ENCODE measurements around the gene PRDX4. TPM values are rescaled to one million over a fixed set of nuclear protein-coding genes. Genes with fewer than 3 reads are reported as not detected.
A peak's percentile ranks its signal among the peaks of the same experiment; 100 is the strongest.

Gene PRDX4
- total and polyA plus RNA-seq, 2 donors (not counting 1 experiment from before 2014, with no cell fraction given) = 10.6 to 13.1 TPM

DNA sequence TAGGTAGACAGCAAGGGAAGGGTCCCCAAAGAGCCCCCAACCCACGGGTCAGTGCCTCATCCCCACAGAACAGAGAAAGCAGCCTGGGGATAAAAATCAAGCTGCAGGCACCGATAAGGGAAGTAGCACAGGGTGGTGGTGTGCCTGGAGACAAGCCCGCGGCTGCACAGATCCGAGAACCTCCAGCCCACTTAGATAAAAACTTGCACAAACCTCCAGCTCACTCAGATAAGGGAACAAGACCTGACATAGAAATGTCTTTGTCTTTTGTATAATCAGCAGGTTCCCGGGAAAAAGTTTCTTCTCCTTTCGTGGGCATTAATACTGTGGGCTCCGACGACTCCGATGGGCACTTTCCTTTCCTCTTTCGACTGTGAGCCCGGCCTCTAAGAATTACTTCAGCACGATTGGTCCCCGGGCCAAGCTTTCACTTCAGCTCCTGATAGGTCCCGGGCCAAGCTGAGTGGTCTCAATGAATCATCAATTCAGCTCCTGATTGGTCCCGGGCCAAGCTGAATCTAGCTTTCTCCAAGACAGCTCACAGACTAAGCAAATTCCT is 32.4 kb downstream of the PRDX4 start:
- Mint-ChIP-seq H3K27ac (peak overlapping the region; percentile 63), H3K4me3 (peak overlapping the region; percentile 78)

DNA sequence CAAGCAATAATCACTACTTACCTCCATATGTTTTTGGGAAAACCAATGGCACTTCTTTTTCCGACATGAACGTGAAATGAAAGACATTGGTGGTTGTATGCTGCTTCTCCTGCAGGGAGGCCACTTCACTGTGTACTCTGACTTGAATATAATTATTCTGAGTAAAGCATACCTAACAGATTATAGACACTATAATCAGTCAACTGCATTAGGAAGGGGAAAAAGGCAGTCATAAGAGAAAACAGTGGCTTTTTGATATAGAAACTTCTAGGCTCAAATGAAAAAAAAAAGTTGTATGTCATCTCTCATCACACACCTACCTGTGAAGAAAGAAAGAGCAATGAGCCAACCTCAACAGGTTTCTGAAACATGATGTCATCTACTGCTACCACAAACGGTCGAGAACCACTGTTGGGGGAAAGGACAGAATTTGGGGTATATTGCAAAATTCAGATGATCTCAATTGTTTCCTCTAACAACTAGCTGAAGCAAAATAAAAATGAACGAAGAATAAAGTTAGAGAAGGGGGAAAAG is 37.4 kb downstream of the PRDX4 start:
- H3K9ac ChIP-seq (ENCODE audit: low read length) = no peak overlapping the region
- no peak overlapping the region for H3K4me2 ChIP-seq (replicated peaks; ENCODE audit: low read depth, low read length, poor library complexity, severe bottlenecking)
- intact Hi-C loops (cut with micrococcal nuclease) = no loop called here
- no peak overlapping the region for H2AFZ ChIP-seq (ENCODE audit: insufficient read depth, low read depth, low read length, poor library complexity, severe bottlenecking)
- Mint-ChIP-seq H3K9me3 (ENCODE audit: insufficient read depth) (no peaks in the 10 kb centered on the region), H3K27ac (no peak overlapping the region), H3K4me3 (no peak overlapping the region), H3K4me1 (no peaks in the 10 kb centered on the region), H3K27me3 (no peaks in the 10 kb centered on the region)
- no peaks in the 10 kb centered on the region for H4K20me1 ChIP-seq (ENCODE audit: control insufficient read depth, insufficient read depth, low read length, poor library complexity, severe bottlenecking)
- DNase-seq (no peak), ATAC-seq (ENCODE audit: low read depth) (no peak)
- H3K27me3 ChIP-seq (replicated peaks in 1 of 4; ENCODE audit: control extremely low read depth in 1 of 4, control insufficient read depth in 3 of 4, insufficient read depth in 4 of 4, low read length in 3 of 4) = no peaks in the 10 kb centered on the region
- no peak overlapping the region for H3K4me3 ChIP-seq (ENCODE audit: control extremely low read depth in 1 of 5, extremely low read depth in 1 of 5, insufficient read depth in 1 of 5, low read depth in 2 of 5, low read length in 4 of 5)
- POLR2A ChIA-PET = no interaction called here
- WGBS (ENCODE audit: insufficient coverage) = no CpG with 5 or more reads among the region's 5 CpGs
- H3K9me3 ChIP-seq (ENCODE audit: control extremely low read depth in 1 of 3, control insufficient read depth in 2 of 3, insufficient read depth in 1 of 3, low read length in 2 of 3) = no peaks in the 10 kb centered on the region
- no peaks in the 10 kb centered on the region for H3K4me1 ChIP-seq (ENCODE audit: control insufficient read depth in 2 of 2, insufficient read depth in 2 of 2, low read length in 2 of 2)
- no peak for TF ChIP-seq EZH2 (IDR thresholded peaks at IDR 0.05; ENCODE audit: borderline replicate concordance, insufficient read depth, low read depth, low read length, poor library complexity, severe bottlenecking)
- TF ChIP-seq, protein P1, sequence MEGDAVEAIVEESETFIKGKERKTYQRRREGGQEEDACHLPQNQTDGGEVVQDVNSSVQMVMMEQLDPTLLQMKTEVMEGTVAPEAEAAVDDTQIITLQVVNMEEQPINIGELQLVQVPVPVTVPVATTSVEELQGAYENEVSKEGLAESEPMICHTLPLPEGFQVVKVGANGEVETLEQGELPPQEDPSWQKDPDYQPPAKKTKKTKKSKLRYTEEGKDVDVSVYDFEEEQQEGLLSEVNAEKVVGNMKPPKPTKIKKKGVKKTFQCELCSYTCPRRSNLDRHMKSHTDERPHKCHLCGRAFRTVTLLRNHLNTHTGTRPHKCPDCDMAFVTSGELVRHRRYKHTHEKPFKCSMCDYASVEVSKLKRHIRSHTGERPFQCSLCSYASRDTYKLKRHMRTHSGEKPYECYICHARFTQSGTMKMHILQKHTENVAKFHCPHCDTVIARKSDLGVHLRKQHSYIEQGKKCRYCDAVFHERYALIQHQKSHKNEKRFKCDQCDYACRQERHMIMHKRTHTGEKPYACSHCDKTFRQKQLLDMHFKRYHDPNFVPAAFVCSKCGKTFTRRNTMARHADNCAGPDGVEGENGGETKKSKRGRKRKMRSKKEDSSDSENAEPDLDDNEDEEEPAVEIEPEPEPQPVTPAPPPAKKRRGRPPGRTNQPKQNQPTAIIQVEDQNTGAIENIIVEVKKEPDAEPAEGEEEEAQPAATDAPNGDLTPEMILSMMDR (IDR thresholded peaks at IDR 0.05) = no peak
- no peaks in the 10 kb centered on the region for H3K79me2 ChIP-seq (ENCODE audit: control insufficient read depth, insufficient read depth, low read length)
- no peak overlapping the region for H3K27ac ChIP-seq (ENCODE audit: low read length in 2 of 2)
- H3K36me3 ChIP-seq (replicated peaks in 1 of 2; ENCODE audit: control extremely low read depth in 1 of 2, control insufficient read depth in 1 of 2, extremely low read depth in 1 of 2, insufficient read depth in 2 of 2, low read length in 1 of 2) = peaks cover 3 to 9% of the 10 kb centered on the region in 2 experiments
- CTCF ChIA-PET = no interaction called here

More for the DNA sequence above, 32.4 kb downstream of the PRDX4 start:
- Histone ChIP-seq H3K79me2 (ENCODE audit: control insufficient read depth, insufficient read depth, low read length) (no peaks in the 10 kb centered on the region), H3K27ac (ENCODE audit: low read length in 2 of 2) (peak overlapping the region in 1 of 2 donors; percentile 43), H2AFZ (ENCODE audit: insufficient read depth, low read depth, low read length, poor library complexity, severe bottlenecking) (peak overlapping the region; percentile 77), H3K9me3 (ENCODE audit: control extremely low read depth in 1 of 3, control insufficient read depth in 2 of 3, insufficient read depth in 1 of 3, low read length in 2 of 3) (no peaks in the 10 kb centered on the region), H3K4me3 (ENCODE audit: control extremely low read depth in 1 of 5, extremely low read depth in 1 of 5, insufficient read depth in 1 of 5, low read depth in 2 of 5, low read length in 4 of 5) (peak overlapping the region in 4 of 5 experiments; percentile 26 to 60 (median 47)), H3K9ac (ENCODE audit: low read length) (peak overlapping the region; percentile 35), H3K4me2 (replicated peaks; ENCODE audit: low read depth, low read length, poor library complexity, severe bottlenecking) (peak overlapping the region; percentile 66), H3K36me3 (replicated peaks in 1 of 2; ENCODE audit: control extremely low read depth in 1 of 2, control insufficient read depth in 1 of 2, extremely low read depth in 1 of 2, insufficient read depth in 2 of 2, low read length in 1 of 2) (peaks cover 0 to 6% of the 10 kb centered on the region in 2 experiments), H3K4me1 (ENCODE audit: control insufficient read depth in 2 of 2, insufficient read depth in 2 of 2, low read length in 2 of 2) (no peaks in the 10 kb centered on the region), H4K20me1 (ENCODE audit: control insufficient read depth, insufficient read depth, low read length, poor library complexity, severe bottlenecking) (no peaks in the 10 kb centered on the region), H3K27me3 (replicated peaks in 1 of 4; ENCODE audit: control extremely low read depth in 1 of 4, control insufficient read depth in 3 of 4, insufficient read depth in 4 of 4, low read length in 3 of 4) (no peaks in the 10 kb centered on the region)
- H3K9me3 Mint-ChIP-seq (ENCODE audit: insufficient read depth) = no peaks in the 10 kb centered on the region
- 1% methylated on average over 10 of the region's 16 CpGs for WGBS (ENCODE audit: insufficient coverage)
- CTCF ChIA-PET = interaction anchor here (0.9 to 1.9 kb wide), 3 partner anchors 199 to 354 kb away, joined by 3 to 23 read pairs (median 3); no protein-coding TSS in a partner anchor
- POLR2A ChIA-PET = interaction anchor here (0.5 kb wide), 1 partner anchor 128 kb away, joined by 4 read pairs; no protein-coding TSS in a partner anchor
- H3K27me3 Mint-ChIP-seq = no peaks in the 10 kb centered on the region
- TF ChIP-seq EZH2 (IDR thresholded peaks at IDR 0.05; ENCODE audit: borderline replicate concordance, insufficient read depth, low read depth, low read length, poor library complexity, severe bottlenecking) = no peak
- intact Hi-C loops (cut with micrococcal nuclease) = loop anchor here (10.0 kb wide), 1 partner anchor 545 kb away; no protein-coding TSS in a partner anchor
- peaks cover 6% of the 10 kb centered on the region for H3K4me1 Mint-ChIP-seq
- peak; percentile 76 for ATAC-seq (ENCODE audit: low read depth)
- peak; percentile 45 for DNase-seq
